WI38 (cell line): ENCODE results near the gene MEGF11.

Source experiments
- H3K4me3 ChIP-seq: 2 replicates; pipeline ENCODE4 v1.5.1; 2011; ENCODE audit warnings: low read depth, mild to moderate bottlenecking, control low read depth, low read length
- CTCF ChIP-seq: IDR thresholded peaks from 2 replicates; pipeline ENCODE4 v1.5.1; 2012; ENCODE audit warnings: low read depth, mild to moderate bottlenecking, control low read depth, low read length

MEGF11 gene

GRCh38 chr15:66030650-66031049, 222.9 kb downstream of the MEGF11 start:
- no peak for TF ChIP-seq CTCF
- H3K4me3 ChIP-seq: no peak overlapping the region

GRCh38 chr15:66029650-66030049, 223.9 kb downstream of the MEGF11 start:
- H3K4me3 ChIP-seq: no peak overlapping the region
- no peak for TF ChIP-seq CTCF

GRCh38 chr15:66027268-66027805, 226.2 kb downstream of the MEGF11 start:
- no peak overlapping the region for H3K4me3 ChIP-seq
- TF ChIP-seq CTCF: no peak

GRCh38 chr15:66025972-66026371, 227.6 kb downstream of the MEGF11 start:
- no peak overlapping the region for H3K4me3 ChIP-seq
- no peak for TF ChIP-seq CTCF

GRCh38 chr15:66025015-66025452, 228.5 kb downstream of the MEGF11 start:
- no peak for TF ChIP-seq CTCF
- no peak overlapping the region for H3K4me3 ChIP-seq

GRCh38 chr15:66024116-66024515, 229.4 kb downstream of the MEGF11 start:
- no peak overlapping the region for H3K4me3 ChIP-seq
- no peak for TF ChIP-seq CTCF

GRCh38 chr15:66023311-66023972, 230.1 kb downstream of the MEGF11 start:
- H3K4me3 ChIP-seq: no peak overlapping the region
- no peak for TF ChIP-seq CTCF
